Measurements from ENCODE around the gene KCNQ1. TPM values are rescaled to one million over a fixed set of nuclear protein-coding genes. Genes with fewer than 3 reads are reported as not detected.

KCNQ1 gene
- polyA plus RNA-seq, 1 donor (not counting 4 experiments of a cell fraction or from before 2014, with no cell fraction given) = not detected

GRCh38 chr11:2460540-2461252 is 15.9 kb downstream of the KCNQ1 start:
- Histone ChIP-seq H3K27ac (ENCODE audit: control insufficient read depth, insufficient read depth, low read length) (no peak overlapping the region), H3K36me3 (ENCODE audit: control insufficient read depth in 2 of 2, extremely low read depth in 1 of 2, insufficient read depth in 2 of 2, low read length in 2 of 2) (no peaks in the 10 kb centered on the region), H2AFZ (ENCODE audit: control insufficient read depth, low read length) (no peak overlapping the region), H4K20me1 (ENCODE audit: control insufficient read depth, extremely low read depth, insufficient read depth, low read length) (no peaks in the 10 kb centered on the region), H3K4me3 (ENCODE audit: control insufficient read depth in 2 of 3, extremely low read depth in 1 of 3, insufficient read depth in 2 of 3, low read depth in 1 of 3, low read length in 3 of 3) (no peak overlapping the region), H3K4me2 (ENCODE audit: control insufficient read depth, extremely low read depth, insufficient read depth, low read depth, low read length) (no peak overlapping the region), H3K4me1 (ENCODE audit: control insufficient read depth, extremely low read depth, insufficient read depth, low read length) (no peaks in the 10 kb centered on the region), H3K79me2 (ENCODE audit: control insufficient read depth, insufficient read depth, low read length) (no peaks in the 10 kb centered on the region), H3K9ac (ENCODE audit: control insufficient read depth, extremely low read depth, insufficient read depth, low read length) (no peak overlapping the region), H3K9me3 (ENCODE audit: control insufficient read depth, low read depth, low read length) (no peaks in the 10 kb centered on the region), H3K9me1 (ENCODE audit: control insufficient read depth, extremely low read depth, insufficient read depth, low read length) (no peaks in the 10 kb centered on the region), H3K27me3 (ENCODE audit: control insufficient read depth, extremely low read depth, insufficient read depth, low read length) (peaks cover 4% of the 10 kb centered on the region)
- DNase-seq (ENCODE audit: low read depth, low spot score) = no peak
- no peak for FAIRE-seq
- TF ChIP-seq EZH2 (IDR thresholded peaks at IDR 0.05; ENCODE audit: low read length) (no peak), CTCF (optimal IDR thresholded peaks at IDR 0.05 in 1 of 3, IDR thresholded peaks at IDR 0.05 in 1 of 3, conservative IDR thresholded peaks at IDR 0.05 in 1 of 3; ENCODE audit: extremely low read depth in 1 of 3, insufficient read depth in 2 of 3, low read length in 3 of 3) (no peak)
- dilution Hi-C loops (cut with MboI; ENCODE audit: extremely low pct_ligation_motif_present, low sequenced_read_pairs) = no loop called here

- Histone ChIP-seq H3K4me2 (ENCODE audit: control insufficient read depth, extremely low read depth, insufficient read depth, low read depth, low read length) (no peak overlapping the region), H3K9me3 (ENCODE audit: control insufficient read depth, low read depth, low read length) (no peaks in the 10 kb centered on the region), H3K4me3 (ENCODE audit: control insufficient read depth in 2 of 3, extremely low read depth in 1 of 3, insufficient read depth in 2 of 3, low read depth in 1 of 3, low read length in 3 of 3) (no peak overlapping the region), H3K27ac (ENCODE audit: control insufficient read depth, insufficient read depth, low read length) (no peak overlapping the region), H3K79me2 (ENCODE audit: control insufficient read depth, insufficient read depth, low read length) (no peaks in the 10 kb centered on the region), H2AFZ (ENCODE audit: control insufficient read depth, low read length) (no peak overlapping the region), H3K9me1 (ENCODE audit: control insufficient read depth, extremely low read depth, insufficient read depth, low read length) (no peaks in the 10 kb centered on the region), H3K27me3 (ENCODE audit: control insufficient read depth, extremely low read depth, insufficient read depth, low read length) (peaks cover 4% of the 10 kb centered on the region), H3K36me3 (ENCODE audit: control insufficient read depth in 2 of 2, extremely low read depth in 1 of 2, insufficient read depth in 2 of 2, low read length in 2 of 2) (no peaks in the 10 kb centered on the region), H3K9ac (ENCODE audit: control insufficient read depth, extremely low read depth, insufficient read depth, low read length) (no peak overlapping the region), H3K4me1 (ENCODE audit: control insufficient read depth, extremely low read depth, insufficient read depth, low read length) (no peaks in the 10 kb centered on the region), H4K20me1 (ENCODE audit: control insufficient read depth, extremely low read depth, insufficient read depth, low read length) (no peaks in the 10 kb centered on the region)
- TF ChIP-seq EZH2 (IDR thresholded peaks at IDR 0.05; ENCODE audit: low read length) (no peak), CTCF (optimal IDR thresholded peaks at IDR 0.05 in 1 of 3, IDR thresholded peaks at IDR 0.05 in 1 of 3, conservative IDR thresholded peaks at IDR 0.05 in 1 of 3; ENCODE audit: extremely low read depth in 1 of 3, insufficient read depth in 2 of 3, low read length in 3 of 3) (no peak)
- no peak for FAIRE-seq
- dilution Hi-C loops (cut with MboI; ENCODE audit: extremely low pct_ligation_motif_present, low sequenced_read_pairs) = no loop called here
- no peak for DNase-seq (ENCODE audit: low read depth, low spot score)
Measured at GRCh38 chr11:2461253-2461955, 16.6 kb downstream of the KCNQ1 start.

All from keratinocyte (primary cell).